ENCODE measurements around the gene LMOD3. TPM values are rescaled to one million over a fixed set of nuclear protein-coding genes. Genes with fewer than 3 reads are reported as not detected.
A peak's percentile ranks its signal among the peaks of the same experiment; 100 is the strongest.

Gene LMOD3
- total and polyA plus RNA-seq, 7 experiments from 2014 or later, result 0.05 TPM; not detected in 6

- peak overlapping the region; percentile 66 to 92 (median 78) for H3K4me3 Mint-ChIP-seq
- peaks cover 0 to 41% (median 18%) of the 10 kb centered on the region in 5 donors for H3K36me3 Mint-ChIP-seq
- H3K9me3 ChIP-seq (ENCODE audit: control insufficient read depth in 2 of 3, low read length in 3 of 3), result no peaks in the 10 kb centered on the region
- CTCF ChIA-PET, result no interaction called here
- H3K36me3 ChIP-seq (ENCODE audit: control insufficient read depth in 2 of 3, insufficient read depth in 3 of 3, low read length in 3 of 3), result no peaks in the 10 kb centered on the region
- H3K4me3 ChIP-seq (ENCODE audit: low read length), result no peak overlapping the region
- peak overlapping the region; percentile 67 for H3K27ac ChIP-seq (ENCODE audit: low read depth, low read length)
- peaks cover 71 to 95% (median 77%) of the 10 kb centered on the region in 7 donors for H3K4me1 Mint-ChIP-seq
- ATAC-seq (no peak), DNase-seq (peak in 4 of 9 donors; percentile 18 to 57 (median 24))
- H3K27me3 ChIP-seq (ENCODE audit: control insufficient read depth in 2 of 2, insufficient read depth in 2 of 2, low read length in 2 of 2), result no peaks in the 10 kb centered on the region
- POLR2A ChIA-PET, result interaction anchor here (6.7 kb wide), 1 partner anchor 13 kb away, joined by 96 read pairs; the partner anchor contains the start of genes ARL6IP5 and UBA3
- no peaks in the 10 kb centered on the region for H3K27me3 Mint-ChIP-seq
- H3K4me1 ChIP-seq (ENCODE audit: control insufficient read depth in 2 of 2, insufficient read depth in 2 of 2, low read length in 2 of 2), result peaks cover 62 to 64% of the 10 kb centered on the region in 2 donors
- H3K9me3 Mint-ChIP-seq, result peaks cover 0 to 2% (median 0%) of the 10 kb centered on the region in 11 donors
- peak overlapping the region; percentile 89 to 98 (median 92) for H3K27ac Mint-ChIP-seq
- intact Hi-C loops (cut with micrococcal nuclease), result loop anchor here in 1 of 2 donors (2.0 to 5.0 kb wide), 2 partner anchors 15 to 102 kb away; partner anchors contain the start of gene UBA3
These were observed 26.8 kb downstream of the LMOD3 start for GRCh38 chr3:69095636-69096035.

- Histone ChIP-seq H3K4me3 (ENCODE audit: low read length) (peak overlapping the region; percentile 38), H3K9me3 (ENCODE audit: control insufficient read depth in 2 of 3, low read length in 3 of 3) (no peaks in the 10 kb centered on the region), H3K4me1 (ENCODE audit: control insufficient read depth in 2 of 2, insufficient read depth in 2 of 2, low read length in 2 of 2) (peaks cover 70 to 72% of the 10 kb centered on the region in 2 donors), H3K27me3 (ENCODE audit: control insufficient read depth in 2 of 2, insufficient read depth in 2 of 2, low read length in 2 of 2) (no peaks in the 10 kb centered on the region), H3K36me3 (ENCODE audit: control insufficient read depth in 2 of 3, insufficient read depth in 3 of 3, low read length in 3 of 3) (no peaks in the 10 kb centered on the region), H3K27ac (ENCODE audit: low read depth, low read length) (peak overlapping the region; percentile 76)
- Mint-ChIP-seq H3K27ac (peak overlapping the region; percentile 81 to 98 (median 93)), H3K36me3 (peaks cover 0 to 47% (median 23%) of the 10 kb centered on the region in 5 donors), H3K4me3 (peak overlapping the region; percentile 70 to 92 (median 78)), H3K27me3 (no peaks in the 10 kb centered on the region), H3K9me3 (peaks cover 0 to 2% (median 0%) of the 10 kb centered on the region in 11 donors), H3K4me1 (peaks cover 72 to 96% (median 81%) of the 10 kb centered on the region in 7 donors)
- ChIA-PET POLR2A (interaction anchor here (0.7 to 6.7 kb wide), 3 partner anchors 12 to 42 kb away, joined by 3 to 96 read pairs (median 6); partner anchors contain the start of genes ARL6IP5, TMF1 and UBA3), CTCF (no interaction called here)
- peak; percentile 26 for ATAC-seq
- intact Hi-C loops (cut with micrococcal nuclease), result loop anchor here in 1 of 2 donors (2.0 to 5.0 kb wide), 2 partner anchors 14 to 103 kb away; partner anchors contain the start of gene UBA3
- DNase-seq, result no peak
These were observed 27.8 kb downstream of the LMOD3 start for GRCh38 chr3:69094467-69095205.

GRCh38 chr3:69092030-69092516 is 30.3 kb downstream of the LMOD3 start:
- peak overlapping the region; percentile 90 to 98 (median 93) for H3K27ac Mint-ChIP-seq
- peaks cover 62 to 93% (median 85%) of the 10 kb centered on the region in 7 donors for H3K4me1 Mint-ChIP-seq
- H3K4me1 ChIP-seq (ENCODE audit: control insufficient read depth in 2 of 2, insufficient read depth in 2 of 2, low read length in 2 of 2), result peaks cover 77 to 83% of the 10 kb centered on the region in 2 donors
- H3K9me3 Mint-ChIP-seq, result peaks cover 0 to 2% (median 0%) of the 10 kb centered on the region in 11 donors
- ChIA-PET CTCF (interaction anchor here (1.2 to 3.2 kb wide), 2 partner anchors 29 to 33 kb away, joined by 3 to 12 read pairs; no protein-coding TSS in a partner anchor), POLR2A (interaction anchor here (0.7 to 6.7 kb wide), 9 partner anchors 9 to 79 kb away, joined by 3 to 96 read pairs (median 5); partner anchors contain the start of genes ARL6IP5, EOGT, TMF1 and UBA3)
- H3K9me3 ChIP-seq (ENCODE audit: control insufficient read depth in 2 of 3, low read length in 3 of 3), result no peaks in the 10 kb centered on the region
- no peaks in the 10 kb centered on the region for H3K27me3 ChIP-seq (ENCODE audit: control insufficient read depth in 2 of 2, insufficient read depth in 2 of 2, low read length in 2 of 2)
- no peaks in the 10 kb centered on the region for H3K36me3 ChIP-seq (ENCODE audit: control insufficient read depth in 2 of 3, insufficient read depth in 3 of 3, low read length in 3 of 3)
- no peaks in the 10 kb centered on the region for H3K27me3 Mint-ChIP-seq
- ATAC-seq (peak; percentile 77), DNase-seq (peak in 7 of 9 donors; percentile 46 to 67 (median 60))
- H3K4me3 Mint-ChIP-seq, result peak overlapping the region; percentile 70 to 94 (median 79)
- H3K4me3 ChIP-seq (ENCODE audit: low read length), result peak overlapping the region; percentile 40
- peak overlapping the region; percentile 76 for H3K27ac ChIP-seq (ENCODE audit: low read depth, low read length)
- peaks cover 0 to 56% (median 19%) of the 10 kb centered on the region in 5 donors for H3K36me3 Mint-ChIP-seq
- intact Hi-C loops (cut with micrococcal nuclease), result loop anchor here (1.0 to 2.0 kb wide), 4 partner anchors 8 to 40 kb away; partner anchors contain the start of genes ARL6IP5 (in 2 of the 2) and TMF1 (in 2 of the 2)

GRCh38 chr3:69091389-69092029 is 30.9 kb downstream of the LMOD3 start:
- Mint-ChIP-seq H3K4me3 (peak overlapping the region; percentile 70 to 94 (median 79)), H3K27me3 (no peaks in the 10 kb centered on the region), H3K9me3 (peaks cover 0 to 2% (median 0%) of the 10 kb centered on the region in 11 donors), H3K27ac (peak overlapping the region; percentile 90 to 98 (median 93)), H3K36me3 (peaks cover 0 to 59% (median 19%) of the 10 kb centered on the region in 5 donors), H3K4me1 (peaks cover 60 to 87% (median 81%) of the 10 kb centered on the region in 7 donors)
- peaks cover 73 to 80% of the 10 kb centered on the region in 2 donors for H3K4me1 ChIP-seq (ENCODE audit: control insufficient read depth in 2 of 2, insufficient read depth in 2 of 2, low read length in 2 of 2)
- ATAC-seq (peak; percentile 2), DNase-seq (no peak)
- H3K27me3 ChIP-seq (ENCODE audit: control insufficient read depth in 2 of 2, insufficient read depth in 2 of 2, low read length in 2 of 2), result no peaks in the 10 kb centered on the region
- peak overlapping the region; percentile 40 for H3K4me3 ChIP-seq (ENCODE audit: low read length)
- CTCF ChIA-PET, result interaction anchor here (1.2 to 3.2 kb wide), 2 partner anchors 29 to 32 kb away, joined by 3 to 12 read pairs; no protein-coding TSS in a partner anchor
- H3K9me3 ChIP-seq (ENCODE audit: control insufficient read depth in 2 of 3, low read length in 3 of 3), result no peaks in the 10 kb centered on the region
- POLR2A ChIA-PET, result interaction anchor here (0.7 to 6.7 kb wide), 8 partner anchors 8 to 79 kb away, joined by 3 to 96 read pairs (median 5); partner anchors contain the start of genes ARL6IP5, EOGT, TMF1 and UBA3
- peak overlapping the region; percentile 76 for H3K27ac ChIP-seq (ENCODE audit: low read depth, low read length)
- intact Hi-C loops (cut with micrococcal nuclease), result loop anchor here (1.0 to 2.0 kb wide), 4 partner anchors 7 to 39 kb away; partner anchors contain the start of genes ARL6IP5 (in 2 of the 2) and TMF1 (in 2 of the 2)
- H3K36me3 ChIP-seq (ENCODE audit: control insufficient read depth in 2 of 3, insufficient read depth in 3 of 3, low read length in 3 of 3), result no peaks in the 10 kb centered on the region

GRCh38 chr3:69090021-69090420 is 32.4 kb downstream of the LMOD3 start:
- Histone ChIP-seq H3K36me3 (ENCODE audit: control insufficient read depth in 2 of 3, insufficient read depth in 3 of 3, low read length in 3 of 3) (peaks cover 0 to 3% (median 0%) of the 10 kb centered on the region in 3 experiments), H3K27ac (ENCODE audit: low read depth, low read length) (peak overlapping the region; percentile 76), H3K4me3 (ENCODE audit: low read length) (no peak overlapping the region), H3K4me1 (ENCODE audit: control insufficient read depth in 2 of 2, insufficient read depth in 2 of 2, low read length in 2 of 2) (peaks cover 62 to 67% of the 10 kb centered on the region in 2 donors), H3K27me3 (ENCODE audit: control insufficient read depth in 2 of 2, insufficient read depth in 2 of 2, low read length in 2 of 2) (no peaks in the 10 kb centered on the region), H3K9me3 (ENCODE audit: control insufficient read depth in 2 of 3, low read length in 3 of 3) (no peaks in the 10 kb centered on the region)
- ChIA-PET POLR2A (interaction anchor here (0.9 to 6.7 kb wide), 3 partner anchors 7 to 44 kb away, joined by 3 to 96 read pairs (median 4); partner anchors contain the start of genes ARL6IP5 and UBA3), CTCF (interaction anchor here (0.7 to 3.2 kb wide), 2 partner anchors 9 to 31 kb away, joined by 3 to 12 read pairs; no protein-coding TSS in a partner anchor)
- no peak for ATAC-seq
- H3K4me1 Mint-ChIP-seq, result peaks cover 55 to 74% (median 69%) of the 10 kb centered on the region in 7 donors
- peaks cover 0 to 63% (median 19%) of the 10 kb centered on the region in 5 donors for H3K36me3 Mint-ChIP-seq
- H3K27me3 Mint-ChIP-seq, result no peaks in the 10 kb centered on the region
- intact Hi-C loops (cut with micrococcal nuclease), result no loop called here
- H3K4me3 Mint-ChIP-seq, result peak overlapping the region; percentile 66 to 98 (median 90)
- H3K27ac Mint-ChIP-seq, result peak overlapping the region; percentile 78 to 98 (median 85)
- DNase-seq, result no peak
- no peaks in the 10 kb centered on the region for H3K9me3 Mint-ChIP-seq
